Type B pancreatic cell (in vitro differentiated cells): ENCODE data around the gene ANKRD23. TPM values are rescaled to one million over a fixed set of nuclear protein-coding genes. Genes with fewer than 3 reads are reported as not detected.
A peak's percentile ranks its signal among the peaks of the same experiment; 100 is the strongest.

Source experiments
- DNase-seq: peaks from one replicate; pipeline ENCODE4 v3.0.0; 2021; ENCODE audit warnings: mixed read lengths; ENCODE audit not compliant: unreplicated experiment; ENCODE audit errors: extremely low spot score
- H3K27ac Mint-ChIP-seq: 2 replicates; pipeline ENCODE4 v1.8.0; 2021; ENCODE audit warnings: mild to moderate bottlenecking, mixed read lengths
- H3K27me3 Mint-ChIP-seq: 2 replicates; pipeline ENCODE4 v1.8.0; 2021; ENCODE audit warnings: mixed read lengths
- H3K36me3 Mint-ChIP-seq: 2 replicates; pipeline ENCODE4 v1.8.0; 2021; ENCODE audit warnings: mixed read lengths
- H3K4me1 Mint-ChIP-seq: one replicate; pipeline ENCODE4 v1.8.0; 2021; ENCODE audit warnings: mixed read lengths; ENCODE audit not compliant: unreplicated experiment
- H3K4me3 Mint-ChIP-seq: 2 replicates; pipeline ENCODE4 v1.8.0; 2021; ENCODE audit warnings: mild to moderate bottlenecking, mixed read lengths
- H3K9me3 Mint-ChIP-seq: 2 replicates; pipeline ENCODE4 v1.8.0; 2021; ENCODE audit warnings: mixed read lengths
- total RNA-seq: library from RNA; stranded (reverse); gene quantifications from 2 replicates; pipeline ENCODE4 v1.2.1, GENCODE V29; 2021; ENCODE audit warnings: low replicate concordance
- TF ChIP-seq, protein P1 (sequence below): fragments of 200-600 bp; sonication (generic); conservative IDR thresholded peaks from 2 replicates; pipeline ENCODE4 v1.5.0; 2021; ENCODE audit warnings: antibody characterized with exemption, mild to moderate bottlenecking

Gene ANKRD23
- total RNA-seq, 1 donor from 2014 or later, result 8.1 TPM

DNA sequence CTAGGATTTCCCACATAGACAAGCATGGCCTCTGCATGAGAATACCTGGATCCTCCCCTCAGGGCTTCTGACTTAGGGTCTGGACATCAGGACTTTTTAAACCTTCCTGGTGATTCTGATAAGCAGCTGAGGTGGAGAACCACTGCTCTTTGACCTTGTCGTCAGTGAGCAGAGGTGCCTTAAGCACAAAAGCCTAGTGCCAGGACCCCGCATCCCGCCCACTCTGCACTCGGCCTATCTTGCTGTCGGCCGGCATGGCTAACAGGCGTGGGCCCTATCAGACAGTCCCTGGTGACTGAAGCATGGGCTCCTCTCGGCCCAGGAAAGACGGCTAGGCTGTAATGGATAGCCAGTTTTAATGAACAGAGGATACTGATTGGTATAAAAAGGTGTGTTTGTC lies 6.2 kb downstream of the ANKRD23 start:
- Mint-ChIP-seq H3K36me3 (peaks cover 8% of the 10 kb centered on the region), H3K4me1 (peaks cover 15% of the 10 kb centered on the region), H3K27me3 (no peaks in the 10 kb centered on the region), H3K27ac (no peak overlapping the region), H3K4me3 (no peak overlapping the region), H3K9me3 (no peaks in the 10 kb centered on the region)
- TF ChIP-seq, protein P1, sequence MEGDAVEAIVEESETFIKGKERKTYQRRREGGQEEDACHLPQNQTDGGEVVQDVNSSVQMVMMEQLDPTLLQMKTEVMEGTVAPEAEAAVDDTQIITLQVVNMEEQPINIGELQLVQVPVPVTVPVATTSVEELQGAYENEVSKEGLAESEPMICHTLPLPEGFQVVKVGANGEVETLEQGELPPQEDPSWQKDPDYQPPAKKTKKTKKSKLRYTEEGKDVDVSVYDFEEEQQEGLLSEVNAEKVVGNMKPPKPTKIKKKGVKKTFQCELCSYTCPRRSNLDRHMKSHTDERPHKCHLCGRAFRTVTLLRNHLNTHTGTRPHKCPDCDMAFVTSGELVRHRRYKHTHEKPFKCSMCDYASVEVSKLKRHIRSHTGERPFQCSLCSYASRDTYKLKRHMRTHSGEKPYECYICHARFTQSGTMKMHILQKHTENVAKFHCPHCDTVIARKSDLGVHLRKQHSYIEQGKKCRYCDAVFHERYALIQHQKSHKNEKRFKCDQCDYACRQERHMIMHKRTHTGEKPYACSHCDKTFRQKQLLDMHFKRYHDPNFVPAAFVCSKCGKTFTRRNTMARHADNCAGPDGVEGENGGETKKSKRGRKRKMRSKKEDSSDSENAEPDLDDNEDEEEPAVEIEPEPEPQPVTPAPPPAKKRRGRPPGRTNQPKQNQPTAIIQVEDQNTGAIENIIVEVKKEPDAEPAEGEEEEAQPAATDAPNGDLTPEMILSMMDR, result no peak
- DNase-seq, result no peak

DNA sequence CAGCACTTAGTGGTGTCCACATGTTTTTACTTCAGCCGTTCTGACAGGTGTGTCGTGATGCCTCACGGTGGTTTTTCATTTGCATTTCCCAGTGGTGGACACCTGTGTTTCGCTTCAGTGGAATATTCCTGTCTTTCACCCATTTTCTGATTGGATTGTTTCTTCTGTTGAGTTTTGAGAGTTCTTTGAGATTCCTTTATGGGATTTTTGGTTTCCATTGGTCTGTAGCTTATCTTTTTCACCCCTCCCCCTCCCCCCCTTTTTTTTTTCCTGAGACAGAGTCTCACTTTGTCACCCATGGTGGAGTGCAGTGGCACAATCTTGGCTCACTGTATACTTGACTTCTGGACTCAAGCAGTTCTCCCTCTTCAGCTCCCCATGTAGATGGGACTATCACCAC lies 8.0 kb downstream of the ANKRD23 start:
- no peak for DNase-seq
- Mint-ChIP-seq H3K9me3 (no peaks in the 10 kb centered on the region), H3K27ac (no peak overlapping the region), H3K36me3 (peaks cover 18% of the 10 kb centered on the region), H3K27me3 (no peaks in the 10 kb centered on the region), H3K4me1 (peaks cover 26% of the 10 kb centered on the region), H3K4me3 (no peak overlapping the region)
- TF ChIP-seq, protein P1, result no peak

DNA sequence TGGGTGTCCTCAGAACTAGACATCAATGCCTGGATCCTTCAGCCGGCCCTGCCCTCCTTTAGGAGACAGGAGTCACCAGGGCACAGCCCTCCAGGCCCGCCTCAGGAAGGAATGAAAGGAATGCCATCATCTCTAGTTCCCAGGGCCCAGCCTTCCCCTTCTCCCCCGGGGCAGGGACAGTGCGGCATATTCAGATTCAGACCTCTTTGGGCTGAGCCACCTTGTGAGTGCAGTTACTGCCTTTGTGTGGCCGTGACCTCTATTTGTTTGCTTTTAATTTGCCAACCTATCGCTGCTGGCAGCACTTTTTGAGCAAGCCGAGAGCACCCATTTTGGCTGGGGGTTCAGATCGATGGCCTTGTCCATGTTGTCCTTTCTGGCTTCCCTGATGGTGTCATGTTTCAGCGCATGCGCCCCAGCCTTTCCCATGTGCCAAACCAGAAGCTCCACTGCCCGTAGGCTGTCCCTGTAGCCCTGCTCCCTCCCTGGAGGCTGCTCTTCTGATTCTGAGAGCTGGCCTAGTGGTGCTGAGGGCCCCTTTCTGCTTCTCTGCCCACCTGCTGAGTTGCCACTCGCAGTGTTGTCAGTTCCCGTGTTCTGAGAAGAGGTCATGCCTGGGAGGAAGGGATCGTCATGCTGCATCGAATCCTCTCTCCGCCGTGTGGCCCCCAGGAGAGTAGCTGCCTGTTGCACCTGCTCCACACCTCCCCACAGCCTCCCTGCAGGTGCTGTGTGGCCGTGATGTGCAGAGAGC lies 10.9 kb downstream of the ANKRD23 start:
- Mint-ChIP-seq H3K4me1 (peaks cover 27% of the 10 kb centered on the region), H3K27me3 (no peaks in the 10 kb centered on the region), H3K4me3 (peak overlapping the region; percentile 77), H3K27ac (peak overlapping the region; percentile 97), H3K9me3 (no peaks in the 10 kb centered on the region), H3K36me3 (peaks cover 18% of the 10 kb centered on the region)
- DNase-seq, result peak; percentile 80
- TF ChIP-seq, protein P1, result peak; percentile 14

DNA sequence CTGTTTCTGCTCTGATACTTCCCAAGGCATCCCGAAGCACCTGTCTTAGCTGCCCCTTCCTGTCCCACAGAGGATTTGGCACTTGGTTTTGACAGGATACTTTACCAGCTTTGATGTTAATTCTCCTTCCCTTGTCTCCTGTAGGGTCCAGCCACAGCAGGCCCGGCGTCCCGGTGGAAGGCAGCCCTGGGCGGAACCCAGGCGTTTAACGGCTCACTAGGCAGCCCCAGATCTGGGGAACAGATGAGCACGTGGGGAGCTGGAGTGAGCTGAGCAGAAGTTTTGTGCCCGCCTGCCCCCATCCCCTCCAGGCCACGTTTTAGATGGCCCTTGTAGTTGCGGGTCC lies 11.4 kb downstream of the ANKRD23 start:
- peak overlapping the region; percentile 97 for H3K27ac Mint-ChIP-seq

DNA sequence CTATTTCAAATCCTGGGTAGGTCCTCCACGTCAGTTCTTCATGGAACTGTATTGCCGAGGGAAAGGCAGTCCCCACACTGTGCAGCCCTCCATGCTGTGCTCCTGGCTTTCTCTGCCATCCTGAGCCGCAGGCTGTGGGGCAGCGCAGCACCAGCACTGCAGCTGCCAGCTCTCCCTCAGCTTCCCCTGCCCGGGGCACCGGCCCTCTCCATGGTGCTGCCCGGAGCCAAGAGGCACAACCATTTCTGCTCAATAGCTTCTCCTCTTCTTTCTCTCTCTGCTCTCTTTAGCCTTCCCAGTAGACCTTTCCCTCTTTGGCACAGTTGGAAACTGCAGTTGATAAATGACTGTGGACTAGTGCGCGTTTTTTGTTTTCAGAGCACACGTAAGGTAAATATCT lies 12.1 kb downstream of the ANKRD23 start:
- Mint-ChIP-seq H3K4me3 (no peak overlapping the region), H3K4me1 (peaks cover 27% of the 10 kb centered on the region), H3K9me3 (no peaks in the 10 kb centered on the region), H3K27ac (peak overlapping the region; percentile 97), H3K27me3 (no peaks in the 10 kb centered on the region), H3K36me3 (peaks cover 18% of the 10 kb centered on the region)
- TF ChIP-seq, protein P1, result no peak
- DNase-seq, result no peak

More for the DNA sequence above, 11.4 kb downstream of the ANKRD23 start:
- TF ChIP-seq, protein P1, result no peak
- Mint-ChIP-seq H3K27me3 (no peaks in the 10 kb centered on the region), H3K4me1 (peaks cover 27% of the 10 kb centered on the region), H3K4me3 (no peak overlapping the region), H3K36me3 (peaks cover 18% of the 10 kb centered on the region), H3K9me3 (no peaks in the 10 kb centered on the region)
- DNase-seq, result no peak
